DOHH2 (cell line): ENCODE measurements around the gene NDUFS7.
"Not testable (repeated sequence)": the region's sequence is repeated elsewhere in the genome, so short reads cannot be mapped to it uniquely, and the experiment has no call there.

Experiments used
- H3F3A ChIP-seq: fragments of 200-600 bp; sonication (generic), shearing (Covaris generic); 2 replicates; pipeline ENCODE4 v1.6.0; 2016; ENCODE audit warnings: antibody characterized with exemption, mild to moderate bottlenecking; ENCODE audit not compliant: control insufficient read depth, insufficient read depth
- H3K27ac ChIP-seq: fragments of 200-600 bp; sonication (generic); 2 replicates; pipeline ENCODE4 v1.5.1; 2014; ENCODE audit warnings: low read depth, mild to moderate bottlenecking, low read length, moderate library complexity
- H3K27me3 ChIP-seq: fragments of 200-600 bp; sonication (generic); 2 replicates; pipeline ENCODE4 v1.6.1; 2014; ENCODE audit warnings: mild to moderate bottlenecking, low read length, mixed read lengths; ENCODE audit not compliant: control insufficient read depth
- H3K36me3 ChIP-seq: fragments of 200-600 bp; sonication (generic); 2 replicates; pipeline ENCODE4 v1.6.1; 2014; ENCODE audit warnings: mild to moderate bottlenecking, low read length, moderate library complexity, mixed read lengths; ENCODE audit not compliant: control insufficient read depth
- H3K4me1 ChIP-seq: fragments of 200-600 bp; sonication (generic); 2 replicates; pipeline ENCODE4 v1.6.1; 2014; ENCODE audit warnings: mild to moderate bottlenecking, low read length, mixed read lengths; ENCODE audit not compliant: control insufficient read depth
- H3K4me2 ChIP-seq: fragments of 200-600 bp; sonication (generic); 2 replicates; pipeline ENCODE4 v1.6.0; 2014; ENCODE audit warnings: mild to moderate bottlenecking, low read length, moderate library complexity
- H3K4me3 ChIP-seq: fragments of 200-600 bp; sonication (generic); 2 replicates; pipeline ENCODE4 v1.5.1; 2014; ENCODE audit warnings: mild to moderate bottlenecking, low read length, mixed read lengths
- H3K79me2 ChIP-seq: fragments of 200-600 bp; sonication (generic); 2 replicates; pipeline ENCODE4 v1.6.1; 2014; ENCODE audit warnings: mild to moderate bottlenecking, low read length, mixed read lengths; ENCODE audit not compliant: control insufficient read depth
- H3K9me2 ChIP-seq: fragments of 200-600 bp; sonication (generic); replicated peaks from 2 replicates; pipeline ENCODE4 v1.6.1; 2014; ENCODE audit warnings: mild to moderate bottlenecking, low read length, mixed read lengths; ENCODE audit not compliant: control insufficient read depth
- H3K9me3 ChIP-seq: fragments of 200-600 bp; sonication (generic); 2 replicates; pipeline ENCODE4 v1.6.1; 2014; ENCODE audit warnings: antibody characterized with exemption, low read length, mixed read lengths; ENCODE audit not compliant: control insufficient read depth, insufficient read depth
- H4K20me1 ChIP-seq: fragments of 200-600 bp; sonication (generic); 2 replicates; pipeline ENCODE4 v1.6.0; 2014; ENCODE audit warnings: low read depth, mild to moderate bottlenecking, antibody characterized with exemption, low read length, moderate library complexity; ENCODE audit not compliant: control insufficient read depth, insufficient read depth
- EZH2phosphoT487 ChIP-seq: fragments of 200-600 bp; sonication (generic); IDR thresholded peaks from 2 replicates; pipeline ENCODE4 v1.6.1; 2017; ENCODE audit warnings: borderline replicate concordance, mild to moderate bottlenecking, antibody characterized with exemption, low read length, moderate library complexity, mixed read lengths
- TF ChIP-seq, protein P1 (sequence below): fragments of 200-600 bp; sonication (generic); IDR thresholded peaks from one replicate; pipeline ENCODE4 v1.5.1; 2014; ENCODE audit warnings: antibody characterized with exemption, mild to moderate bottlenecking, low read depth, low read length; ENCODE audit not compliant: poor library complexity, severe bottlenecking

Gene NDUFS7

DNA sequence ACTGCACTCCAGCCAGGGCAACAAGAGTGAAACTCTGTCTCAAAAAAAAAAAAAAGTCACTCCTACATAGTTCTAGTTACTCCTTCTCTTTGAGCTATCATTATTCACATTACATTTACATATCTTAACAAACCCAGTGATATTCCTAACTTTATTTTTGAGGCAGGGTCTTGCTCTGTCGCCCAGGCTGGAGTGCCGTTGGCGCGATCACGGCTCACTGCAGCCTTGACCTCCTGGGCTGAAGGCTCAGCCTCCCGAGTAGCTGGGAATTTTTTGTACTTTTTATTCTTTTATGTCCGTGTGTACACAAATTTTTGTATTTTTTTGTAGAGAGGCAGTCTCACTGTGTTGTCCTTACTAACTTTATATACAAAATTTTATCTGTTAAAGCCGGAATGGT lies 53.9 kb downstream of the NDUFS7 start:
- Histone ChIP-seq H3K9me3 (no peaks in the 10 kb centered on the region), H3K4me1 (peaks cover 45% of the 10 kb centered on the region), H3F3A (peaks cover 48% of the 10 kb centered on the region), H3K27ac (peak overlapping the region; percentile 25), H3K9me2 (no peaks in the 10 kb centered on the region), H3K4me2 (peak overlapping the region; percentile 87), H3K79me2 (peaks cover 35% of the 10 kb centered on the region), H3K27me3 (no peaks in the 10 kb centered on the region), H4K20me1 (peaks cover 19% of the 10 kb centered on the region), H3K36me3 (peaks cover 67% of the 10 kb centered on the region), H3K4me3 (peak overlapping the region; percentile 94)
- no peak for TF ChIP-seq EZH2phosphoT487
- TF ChIP-seq, protein P1, sequence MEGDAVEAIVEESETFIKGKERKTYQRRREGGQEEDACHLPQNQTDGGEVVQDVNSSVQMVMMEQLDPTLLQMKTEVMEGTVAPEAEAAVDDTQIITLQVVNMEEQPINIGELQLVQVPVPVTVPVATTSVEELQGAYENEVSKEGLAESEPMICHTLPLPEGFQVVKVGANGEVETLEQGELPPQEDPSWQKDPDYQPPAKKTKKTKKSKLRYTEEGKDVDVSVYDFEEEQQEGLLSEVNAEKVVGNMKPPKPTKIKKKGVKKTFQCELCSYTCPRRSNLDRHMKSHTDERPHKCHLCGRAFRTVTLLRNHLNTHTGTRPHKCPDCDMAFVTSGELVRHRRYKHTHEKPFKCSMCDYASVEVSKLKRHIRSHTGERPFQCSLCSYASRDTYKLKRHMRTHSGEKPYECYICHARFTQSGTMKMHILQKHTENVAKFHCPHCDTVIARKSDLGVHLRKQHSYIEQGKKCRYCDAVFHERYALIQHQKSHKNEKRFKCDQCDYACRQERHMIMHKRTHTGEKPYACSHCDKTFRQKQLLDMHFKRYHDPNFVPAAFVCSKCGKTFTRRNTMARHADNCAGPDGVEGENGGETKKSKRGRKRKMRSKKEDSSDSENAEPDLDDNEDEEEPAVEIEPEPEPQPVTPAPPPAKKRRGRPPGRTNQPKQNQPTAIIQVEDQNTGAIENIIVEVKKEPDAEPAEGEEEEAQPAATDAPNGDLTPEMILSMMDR = no peak

DNA sequence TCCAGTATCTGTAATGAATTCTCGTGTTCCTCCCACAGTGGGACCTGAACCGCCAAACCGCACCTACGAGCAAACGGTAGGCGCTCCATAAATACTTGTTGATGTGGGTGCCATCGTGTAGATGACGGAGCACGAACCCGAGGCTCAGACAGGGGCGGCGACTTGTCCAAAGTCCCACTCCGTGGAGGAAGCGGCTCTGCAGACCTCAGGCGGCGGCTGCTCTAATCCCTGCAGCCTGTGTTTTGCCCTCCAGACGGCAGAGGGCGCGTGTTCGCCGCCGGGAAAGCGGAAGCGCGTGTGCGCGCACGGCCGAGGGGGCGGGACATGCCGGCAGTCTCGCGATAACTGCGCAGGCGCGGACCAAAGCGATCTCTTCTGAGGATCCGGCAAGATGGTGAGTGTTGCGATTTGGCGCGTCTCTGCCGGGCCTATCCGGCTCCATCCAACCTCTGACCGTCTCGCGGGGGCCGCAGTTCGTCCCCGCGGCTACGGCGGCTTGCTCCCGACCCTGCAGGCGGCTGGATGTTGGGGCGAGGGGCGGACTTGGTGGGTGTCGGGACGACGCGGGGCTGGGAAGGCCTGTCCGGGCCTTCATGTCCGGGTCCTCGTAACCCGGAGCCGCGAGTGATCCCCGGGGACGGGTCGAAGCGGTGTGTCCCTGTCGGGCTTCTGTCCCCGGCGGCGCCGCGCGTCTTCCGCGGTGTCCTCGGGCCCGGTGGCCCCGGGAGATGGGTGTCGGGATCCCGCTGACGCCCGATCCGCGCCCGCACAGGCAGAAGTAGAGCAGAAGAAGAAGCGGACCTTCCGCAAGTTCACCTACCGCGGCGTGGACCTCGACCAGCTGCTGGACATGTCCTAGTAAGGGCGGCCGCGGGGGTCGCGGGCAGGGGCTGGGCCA lies 54.6 kb downstream of the NDUFS7 start, which contains the start of gene RPS15:
Gene RPS15, plus strand, starts transcription at position 362 of the 898 bp plus-strand sequence. Its CDS starts 30 bp downstream, at position 392.
- Histone ChIP-seq H3K9me2 (no peaks in the 10 kb centered on the region), H3K36me3 (peaks cover 63% of the 10 kb centered on the region), H3K4me3 (peak within 1 kb of the TSS; percentile 94), H3F3A (peaks cover 54% of the 10 kb centered on the region), H3K79me2 (peaks cover 35% of the 10 kb centered on the region), H3K27me3 (no peaks in the 10 kb centered on the region), H3K9me3 (no peaks in the 10 kb centered on the region), H3K4me2 (peak within 1 kb of the TSS; percentile 87), H4K20me1 (peaks cover 19% of the 10 kb centered on the region), H3K4me1 (peaks cover 52% of the 10 kb centered on the region), H3K27ac (peak within 1 kb of the TSS; percentile 79)
- TF ChIP-seq, protein P1 = peak; percentile 90
- TF ChIP-seq EZH2phosphoT487 = no peak

DNA sequence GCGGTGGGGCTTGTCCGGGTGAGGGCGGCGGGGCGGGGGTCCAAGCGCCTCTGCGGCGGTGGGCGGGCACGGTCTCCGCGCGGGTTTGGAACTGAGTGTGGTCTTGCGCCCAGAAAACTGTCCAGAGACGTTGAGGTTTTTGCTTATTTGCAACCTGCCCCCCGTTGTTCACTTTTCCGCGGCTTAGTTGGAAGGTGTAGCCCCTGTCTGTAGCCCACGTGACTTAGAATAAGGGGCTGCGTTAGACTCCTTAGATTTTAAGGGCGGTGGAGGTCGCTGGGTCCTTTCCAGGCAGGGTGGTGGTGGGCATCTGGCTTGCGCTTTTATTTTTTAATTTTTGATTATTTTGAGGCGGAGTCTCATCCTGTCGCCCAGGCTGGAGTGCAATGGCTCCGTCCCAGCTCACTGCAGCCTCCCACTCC lies 55.2 kb downstream of the NDUFS7 start:
- H3K9me2 ChIP-seq = no peaks in the 10 kb centered on the region
- no peak for TF ChIP-seq EZH2phosphoT487
- TF ChIP-seq, protein P1 = no peak
- H3K4me2 ChIP-seq = peak overlapping the region; percentile 87
- H3F3A ChIP-seq = peaks cover 58% of the 10 kb centered on the region
- peaks cover 58% of the 10 kb centered on the region for H3K4me1 ChIP-seq
- H3K27me3 ChIP-seq = no peaks in the 10 kb centered on the region
- peaks cover 57% of the 10 kb centered on the region for H3K36me3 ChIP-seq
- peaks cover 19% of the 10 kb centered on the region for H4K20me1 ChIP-seq
- peak overlapping the region; percentile 79 for H3K27ac ChIP-seq
- peak overlapping the region; percentile 94 for H3K4me3 ChIP-seq
- H3K79me2 ChIP-seq = peaks cover 35% of the 10 kb centered on the region
- no peaks in the 10 kb centered on the region for H3K9me3 ChIP-seq

DNA sequence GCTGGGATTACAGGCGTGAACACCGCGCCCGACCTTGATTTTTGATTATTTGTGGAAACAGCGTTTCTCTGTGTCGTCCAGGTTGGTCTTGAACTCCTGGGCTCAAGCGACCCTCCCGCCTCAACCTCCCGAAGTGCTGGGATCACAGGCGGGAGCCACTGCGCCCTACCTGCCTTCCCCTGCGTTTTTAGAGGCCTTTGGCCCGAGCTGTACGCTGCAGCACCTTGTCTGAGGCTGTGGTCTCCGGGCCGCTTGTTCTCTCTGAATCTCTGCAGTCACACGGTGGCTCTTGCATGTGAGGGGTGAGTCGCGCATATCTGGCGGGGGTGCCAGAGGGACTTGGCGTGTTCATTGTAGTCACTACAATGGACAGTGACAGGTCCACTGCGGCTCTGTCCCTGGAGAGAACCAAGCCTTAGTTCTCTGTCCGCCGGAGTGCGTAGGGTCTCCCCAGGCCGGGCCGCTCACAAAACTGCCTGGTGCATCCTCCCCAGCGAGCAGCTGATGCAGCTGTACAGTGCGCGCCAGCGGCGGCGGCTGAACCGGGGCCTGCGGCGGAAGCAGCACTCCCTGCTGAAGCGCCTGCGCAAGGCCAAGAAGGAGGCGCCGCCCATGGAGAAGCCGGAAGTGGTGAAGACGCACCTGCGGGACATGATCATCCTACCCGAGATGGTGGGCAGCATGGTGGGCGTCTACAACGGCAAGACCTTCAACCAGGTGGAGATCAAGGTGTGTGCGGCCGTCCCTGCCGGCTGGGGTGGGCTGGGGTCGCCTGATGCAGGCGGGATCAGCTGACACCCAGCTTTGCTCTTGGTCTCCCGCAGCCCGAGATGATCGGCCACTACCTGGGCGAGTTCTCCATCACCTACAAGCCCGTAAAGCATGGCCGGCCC lies 56.1 kb downstream of the NDUFS7 start:
- H3K27ac ChIP-seq = peak overlapping the region; percentile 79
- not testable (repeated sequence) for H3K9me3 ChIP-seq, H3K27me3 ChIP-seq, H3K9me2 ChIP-seq
- H4K20me1 ChIP-seq = peaks cover 19% of the 10 kb centered on the region
- peak overlapping the region; percentile 94 for H3K4me3 ChIP-seq
- peaks cover 66% of the 10 kb centered on the region for H3K4me1 ChIP-seq
- H3K4me2 ChIP-seq = peak overlapping the region; percentile 87
- H3K79me2 ChIP-seq = peaks cover 35% of the 10 kb centered on the region
- peaks cover 67% of the 10 kb centered on the region for H3F3A ChIP-seq
- peaks cover 51% of the 10 kb centered on the region for H3K36me3 ChIP-seq
